Measurements from ENCODE around the gene RGS4.

GRCh38 chr1:163072658-163073057, 3.5 kb downstream of the RGS4 start:
- TF ChIP-seq, protein P1, sequence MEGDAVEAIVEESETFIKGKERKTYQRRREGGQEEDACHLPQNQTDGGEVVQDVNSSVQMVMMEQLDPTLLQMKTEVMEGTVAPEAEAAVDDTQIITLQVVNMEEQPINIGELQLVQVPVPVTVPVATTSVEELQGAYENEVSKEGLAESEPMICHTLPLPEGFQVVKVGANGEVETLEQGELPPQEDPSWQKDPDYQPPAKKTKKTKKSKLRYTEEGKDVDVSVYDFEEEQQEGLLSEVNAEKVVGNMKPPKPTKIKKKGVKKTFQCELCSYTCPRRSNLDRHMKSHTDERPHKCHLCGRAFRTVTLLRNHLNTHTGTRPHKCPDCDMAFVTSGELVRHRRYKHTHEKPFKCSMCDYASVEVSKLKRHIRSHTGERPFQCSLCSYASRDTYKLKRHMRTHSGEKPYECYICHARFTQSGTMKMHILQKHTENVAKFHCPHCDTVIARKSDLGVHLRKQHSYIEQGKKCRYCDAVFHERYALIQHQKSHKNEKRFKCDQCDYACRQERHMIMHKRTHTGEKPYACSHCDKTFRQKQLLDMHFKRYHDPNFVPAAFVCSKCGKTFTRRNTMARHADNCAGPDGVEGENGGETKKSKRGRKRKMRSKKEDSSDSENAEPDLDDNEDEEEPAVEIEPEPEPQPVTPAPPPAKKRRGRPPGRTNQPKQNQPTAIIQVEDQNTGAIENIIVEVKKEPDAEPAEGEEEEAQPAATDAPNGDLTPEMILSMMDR (conservative IDR thresholded peaks at IDR 0.05; ENCODE audit: low read length) = no peak
- TF ChIP-seq EZH2phosphoT487 (IDR thresholded peaks at IDR 0.05; ENCODE audit: borderline replicate concordance) = no peak
